Natural killer cell treated with Interleukin-12 subunit alpha and Interleukin-12 subunit beta and Interleukin-15 and Interleukin-18, amount 100 ng/mL, for 72 hours (primary cell): Measurements from ENCODE around the gene AP3S2. TPM values are rescaled to one million over a fixed set of nuclear protein-coding genes. Genes with fewer than 3 reads are reported as not detected.

Experiments
- ATAC-seq, 2 donors: fragments of 150-1000 bp; cut with Tn5 transposase in 1 of 2; sonication (Bioruptor Pico), chemical (Tn5 transposase) in 1 of 2; 2 replicates each; pipeline ENCODE4 v1.10.0; 2021
- DNase-seq: peaks from one replicate; pipeline ENCODE4 v3.0.0; 2022; ENCODE audit warnings: low spot score
- H3K27ac Mint-ChIP-seq, 2 donors: 1 replicate in 1 of 2; 2 replicates in 1 of 2; pipeline ENCODE4 v1.8.0; 2022; ENCODE audit warnings: mixed read lengths in 2 of 2, mild to moderate bottlenecking in 1 of 2, moderate library complexity in 1 of 2
- H3K27me3 Mint-ChIP-seq, 2 donors: 1 replicate in 1 of 2; 2 replicates in 1 of 2; pipeline ENCODE4 v1.8.0; 2022; ENCODE audit warnings: mixed read lengths in 2 of 2
- H3K36me3 Mint-ChIP-seq: one replicate; pipeline ENCODE4 v1.8.0; 2022; ENCODE audit warnings: mixed read lengths
- H3K4me1 Mint-ChIP-seq, 2 donors: 1 replicate in 1 of 2; 2 replicates in 1 of 2; pipeline ENCODE4 v1.8.0; 2022; ENCODE audit warnings: low read depth in 2 of 2, mixed read lengths in 2 of 2, mild to moderate bottlenecking in 1 of 2
- H3K4me3 Mint-ChIP-seq: one replicate; pipeline ENCODE4 v1.8.0; 2022; ENCODE audit warnings: mixed read lengths
- H3K9me3 Mint-ChIP-seq: 2 replicates; pipeline ENCODE4 v1.8.0; 2022; ENCODE audit warnings: mixed read lengths
- total RNA-seq, 2 donors: library from RNA; stranded (reverse); gene quantifications; one replicate each; pipeline ENCODE4 v1.2.3, GENCODE V29; 2022

AP3S2 gene
- total RNA-seq, 2 donors from 2014 or later = 29.0 to 34.4 TPM

DNA sequence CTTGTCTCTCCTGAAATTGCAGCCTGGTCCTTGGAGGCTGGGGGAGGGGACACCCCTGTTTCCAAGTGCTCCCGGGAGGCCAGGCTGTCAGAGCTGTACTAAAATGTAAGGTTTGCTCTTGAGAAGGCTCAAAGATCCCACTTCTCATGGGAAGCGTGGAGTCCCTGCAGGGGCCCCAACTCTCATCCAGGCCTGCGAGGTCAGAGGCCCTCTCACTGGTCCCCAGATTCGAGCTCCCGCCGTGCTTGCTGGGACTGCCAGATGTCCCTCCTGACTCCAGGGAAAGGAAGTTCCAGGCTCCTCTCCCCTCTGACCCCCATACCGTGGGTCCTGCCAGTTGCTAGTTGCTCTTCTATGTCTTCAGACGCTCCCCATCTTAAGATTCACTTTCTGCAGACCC is 64.6 kb downstream of the AP3S2 start:
- peaks cover 0 to 9% of the 10 kb centered on the region in 2 donors for H3K4me1 Mint-ChIP-seq
- no peaks in the 10 kb centered on the region for H3K36me3 Mint-ChIP-seq
- no peak overlapping the region for H3K27ac Mint-ChIP-seq
- H3K27me3 Mint-ChIP-seq = no peaks in the 10 kb centered on the region
- ATAC-seq = no peak
- no peaks in the 10 kb centered on the region for H3K9me3 Mint-ChIP-seq
- H3K4me3 Mint-ChIP-seq = no peak overlapping the region
- no peak for DNase-seq

DNA sequence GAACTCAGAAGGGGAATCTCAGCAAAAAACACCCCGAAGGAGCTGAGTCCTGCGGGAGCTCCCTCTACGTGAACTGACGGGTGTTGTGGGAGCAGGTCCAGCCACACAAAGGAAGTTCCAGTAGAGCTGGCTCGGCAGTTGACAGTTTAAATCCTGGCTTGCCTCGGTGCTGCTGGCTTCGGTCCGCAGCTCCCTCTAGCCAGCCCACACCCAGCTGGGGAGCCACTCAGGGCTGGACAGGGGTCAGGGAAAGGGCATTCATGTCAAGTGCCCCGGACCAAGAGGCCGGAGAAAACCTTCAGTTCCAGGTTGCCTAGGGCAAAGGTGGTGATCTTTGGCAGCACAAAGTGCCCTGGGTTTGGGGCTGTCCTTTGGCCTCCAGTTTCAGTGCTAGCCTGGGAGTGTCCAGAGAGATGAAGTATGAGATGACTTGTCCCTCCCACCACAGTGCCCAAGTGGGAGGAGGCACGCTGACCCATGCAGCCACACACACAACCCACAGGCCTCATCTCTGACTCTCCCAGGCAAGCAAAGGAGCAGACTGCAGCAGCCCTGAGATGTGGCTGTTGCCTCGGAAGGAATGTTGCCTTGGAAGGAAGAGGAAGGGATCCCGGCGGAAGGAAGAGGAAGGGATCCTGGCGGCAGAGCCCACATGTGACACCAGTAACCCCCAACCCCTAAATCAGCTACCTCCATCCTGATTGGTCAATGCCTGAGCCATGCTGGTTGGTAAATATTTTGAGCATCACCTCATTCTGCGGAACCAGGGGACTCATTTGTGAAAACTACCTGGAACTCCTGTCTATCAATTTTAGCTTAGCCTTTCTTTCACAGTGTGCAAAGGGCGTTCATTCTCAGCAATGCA is 65.3 kb downstream of the AP3S2 start:
- Mint-ChIP-seq H3K36me3 (no peaks in the 10 kb centered on the region), H3K9me3 (no peaks in the 10 kb centered on the region), H3K27ac (no peak overlapping the region), H3K27me3 (no peaks in the 10 kb centered on the region), H3K4me3 (no peak overlapping the region), H3K4me1 (peaks cover 0 to 11% of the 10 kb centered on the region in 2 donors)
- ATAC-seq = peak in 1 of 2 donors; percentile 44
- DNase-seq = no peak

DNA sequence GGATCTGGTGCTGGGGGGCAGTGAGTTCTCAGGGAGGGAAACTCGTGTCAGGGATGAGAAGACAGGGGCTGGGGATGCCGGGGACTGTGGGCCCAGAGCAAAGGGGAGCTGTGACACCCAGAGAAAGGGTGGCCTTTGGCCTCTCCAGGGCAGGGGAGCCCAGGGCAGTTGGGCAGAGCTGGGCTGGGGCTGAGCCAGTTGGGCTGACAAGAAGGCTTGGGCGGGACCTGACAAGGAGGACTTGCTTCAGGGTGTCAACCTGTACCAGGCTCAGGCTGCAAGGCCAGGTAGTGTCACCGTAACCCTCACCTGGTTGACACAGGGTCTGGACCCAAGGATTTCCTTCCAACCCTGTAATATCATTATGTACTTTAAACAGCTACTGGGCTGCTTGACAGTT is 66.0 kb downstream of the AP3S2 start:
- no peaks in the 10 kb centered on the region for H3K27me3 Mint-ChIP-seq
- no peak overlapping the region for H3K4me3 Mint-ChIP-seq
- peaks cover 0 to 11% of the 10 kb centered on the region in 2 donors for H3K4me1 Mint-ChIP-seq
- DNase-seq = no peak
- H3K27ac Mint-ChIP-seq = no peak overlapping the region
- no peaks in the 10 kb centered on the region for H3K9me3 Mint-ChIP-seq
- ATAC-seq = no peak
- no peaks in the 10 kb centered on the region for H3K36me3 Mint-ChIP-seq

DNA sequence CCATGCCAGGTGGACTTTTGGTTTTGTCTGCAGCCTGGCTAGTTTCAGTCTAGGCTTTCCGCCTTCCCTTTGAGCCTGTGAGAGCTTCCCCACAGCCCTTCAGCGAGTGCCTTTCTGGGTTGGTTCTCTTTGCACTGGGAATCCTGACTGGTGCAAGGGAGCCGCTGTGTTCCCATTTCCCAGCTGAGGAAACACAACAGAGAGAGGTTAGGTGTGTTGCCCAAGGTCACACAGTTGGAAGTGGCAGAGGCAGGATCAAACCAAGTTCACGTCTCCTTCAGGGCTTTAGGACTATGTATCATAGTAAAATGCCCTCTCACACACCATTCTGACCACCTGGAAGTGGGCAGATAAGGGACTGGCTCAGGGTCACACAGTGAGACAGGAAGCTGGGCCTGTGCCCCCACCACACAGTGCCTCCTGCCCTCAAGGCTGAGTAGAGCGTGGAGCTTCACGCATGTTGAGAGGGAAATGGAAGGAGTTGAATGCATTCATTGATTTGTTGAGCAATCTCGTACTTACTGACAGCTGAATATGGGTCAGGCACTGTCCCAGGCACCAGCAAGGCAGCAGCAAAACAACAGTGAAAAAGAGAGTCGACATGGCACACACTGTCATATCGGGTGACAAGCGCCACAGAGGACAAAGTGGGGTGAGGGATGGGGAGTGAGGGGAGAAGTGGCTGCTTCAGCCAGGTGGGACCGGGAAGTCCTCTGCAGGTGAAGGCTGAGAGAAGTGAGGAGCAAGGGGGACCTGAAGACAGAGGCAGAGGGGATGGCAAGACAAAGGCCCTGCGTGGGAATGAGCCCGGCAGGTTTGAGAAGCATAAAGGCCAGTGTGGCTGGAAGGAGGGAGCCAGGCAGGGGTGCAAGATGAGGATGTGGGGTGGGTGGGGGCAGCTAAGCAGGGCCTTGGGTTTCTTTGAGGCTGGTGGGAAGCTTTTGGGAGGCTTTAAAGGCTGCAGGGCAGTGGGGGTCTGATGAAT is 66.8 kb downstream of the AP3S2 start:
- no peak overlapping the region for H3K27ac Mint-ChIP-seq

DNA sequence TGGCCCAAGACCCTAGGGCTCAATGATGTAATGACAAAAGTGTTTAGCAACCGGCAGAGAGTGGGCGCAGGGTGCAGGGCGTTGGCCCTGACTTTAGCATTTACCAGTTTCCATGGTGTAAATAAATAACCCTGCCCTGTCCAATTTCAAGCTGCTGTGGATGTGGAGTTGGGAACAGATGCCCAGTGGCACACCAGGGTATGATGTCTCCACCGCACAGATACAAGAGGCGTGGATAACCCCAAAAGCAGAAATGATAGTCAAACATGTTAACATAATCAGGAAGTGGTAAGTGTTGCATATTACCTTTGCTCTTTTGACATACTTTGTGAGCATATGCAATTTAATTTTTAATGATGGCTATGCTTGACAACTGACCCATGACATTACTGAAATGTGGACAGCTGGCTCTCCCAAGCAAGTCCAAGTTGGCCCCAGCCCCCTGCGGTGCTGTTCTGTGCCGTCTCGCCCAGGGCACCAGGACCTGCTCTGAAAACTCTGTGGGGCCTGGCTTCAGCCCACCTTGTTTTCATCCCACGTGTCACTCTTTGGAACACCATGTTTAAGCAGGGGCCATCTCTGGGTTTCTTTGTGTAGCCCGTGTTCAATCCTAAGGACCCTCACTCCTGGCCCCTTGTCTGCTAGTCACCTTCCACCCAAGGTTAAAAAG is 68.4 kb downstream of the AP3S2 start:
- no peaks in the 10 kb centered on the region for H3K36me3 Mint-ChIP-seq
- no peak overlapping the region for H3K27ac Mint-ChIP-seq
- no peak overlapping the region for H3K4me3 Mint-ChIP-seq
- ATAC-seq = peak in 1 of 2 donors; percentile 37
- H3K9me3 Mint-ChIP-seq = no peaks in the 10 kb centered on the region
- H3K4me1 Mint-ChIP-seq = peaks cover 0 to 11% of the 10 kb centered on the region in 2 donors
- no peak for DNase-seq
- H3K27me3 Mint-ChIP-seq = peaks cover 0 to 6% of the 10 kb centered on the region in 2 donors

More for the DNA sequence above, 66.8 kb downstream of the AP3S2 start:
- DNase-seq (no peak), ATAC-seq (no peak)
- Mint-ChIP-seq H3K27me3 (no peaks in the 10 kb centered on the region), H3K9me3 (no peaks in the 10 kb centered on the region), H3K4me1 (peaks cover 0 to 11% of the 10 kb centered on the region in 2 donors), H3K4me3 (no peak overlapping the region), H3K36me3 (no peaks in the 10 kb centered on the region)

DNA sequence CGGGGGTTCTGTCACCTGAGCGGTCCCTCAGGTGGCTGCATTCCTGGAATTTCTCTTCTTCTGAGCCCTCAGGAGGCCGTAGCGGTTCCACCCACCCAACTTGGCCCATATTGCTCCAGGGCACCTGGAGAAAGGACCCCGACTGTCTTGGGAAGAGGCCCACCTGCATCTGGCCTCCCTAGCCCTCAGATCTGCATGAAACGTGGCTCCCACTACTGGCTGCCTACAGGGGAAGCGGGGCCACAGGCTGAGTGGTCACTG is 69.3 kb downstream of the AP3S2 start:
- ATAC-seq = no peak
- no peak overlapping the region for H3K27ac Mint-ChIP-seq
- H3K4me1 Mint-ChIP-seq = peaks cover 0 to 7% of the 10 kb centered on the region in 2 donors
- H3K4me3 Mint-ChIP-seq = no peak overlapping the region
- no peaks in the 10 kb centered on the region for H3K9me3 Mint-ChIP-seq
- DNase-seq = no peak
- no peaks in the 10 kb centered on the region for H3K36me3 Mint-ChIP-seq
- peaks cover 0 to 6% of the 10 kb centered on the region in 2 donors for H3K27me3 Mint-ChIP-seq

DNA sequence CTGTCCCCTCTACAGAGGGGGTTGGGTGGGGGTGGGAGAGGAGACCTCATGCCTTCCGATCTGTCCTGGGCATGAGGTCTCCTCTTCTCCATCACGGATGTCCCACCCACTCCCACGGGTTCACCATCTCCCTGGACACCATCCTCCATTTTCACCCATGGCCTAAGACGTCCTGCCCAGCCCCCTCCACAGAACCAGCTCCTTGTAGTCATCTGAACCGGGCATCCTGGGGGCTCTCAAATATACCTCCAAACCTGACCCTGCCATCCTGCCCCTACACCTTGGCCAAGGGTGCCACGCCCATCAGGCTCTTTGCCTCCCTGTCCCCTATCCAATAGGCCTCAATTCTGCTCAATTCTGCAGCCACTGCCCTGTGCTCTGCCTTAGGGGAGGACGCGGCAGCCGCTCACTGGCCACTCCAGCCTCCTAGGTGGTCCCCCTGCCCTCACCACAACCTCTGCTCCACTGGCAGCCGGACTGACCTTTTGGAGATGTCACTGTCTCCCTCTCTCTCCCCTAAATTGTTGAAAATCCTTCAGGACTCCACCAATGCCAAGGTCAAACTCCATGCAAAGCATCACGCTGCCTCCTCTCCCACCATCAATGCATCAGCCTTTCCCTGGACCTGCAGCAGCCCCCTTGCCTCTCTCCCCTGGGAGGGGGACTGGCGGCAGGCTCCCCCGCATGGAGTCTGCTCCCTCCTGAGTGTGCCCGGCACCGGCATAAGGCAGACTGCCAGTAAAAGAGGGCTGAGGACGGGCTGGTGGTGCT is 69.8 kb downstream of the AP3S2 start:
- Mint-ChIP-seq H3K27me3 (peaks cover 0 to 8% of the 10 kb centered on the region in 2 donors), H3K27ac (no peak overlapping the region), H3K9me3 (no peaks in the 10 kb centered on the region), H3K4me3 (no peak overlapping the region), H3K36me3 (no peaks in the 10 kb centered on the region), H3K4me1 (peaks cover 0 to 7% of the 10 kb centered on the region in 2 donors)
- ATAC-seq (no peak), DNase-seq (no peak)

DNA sequence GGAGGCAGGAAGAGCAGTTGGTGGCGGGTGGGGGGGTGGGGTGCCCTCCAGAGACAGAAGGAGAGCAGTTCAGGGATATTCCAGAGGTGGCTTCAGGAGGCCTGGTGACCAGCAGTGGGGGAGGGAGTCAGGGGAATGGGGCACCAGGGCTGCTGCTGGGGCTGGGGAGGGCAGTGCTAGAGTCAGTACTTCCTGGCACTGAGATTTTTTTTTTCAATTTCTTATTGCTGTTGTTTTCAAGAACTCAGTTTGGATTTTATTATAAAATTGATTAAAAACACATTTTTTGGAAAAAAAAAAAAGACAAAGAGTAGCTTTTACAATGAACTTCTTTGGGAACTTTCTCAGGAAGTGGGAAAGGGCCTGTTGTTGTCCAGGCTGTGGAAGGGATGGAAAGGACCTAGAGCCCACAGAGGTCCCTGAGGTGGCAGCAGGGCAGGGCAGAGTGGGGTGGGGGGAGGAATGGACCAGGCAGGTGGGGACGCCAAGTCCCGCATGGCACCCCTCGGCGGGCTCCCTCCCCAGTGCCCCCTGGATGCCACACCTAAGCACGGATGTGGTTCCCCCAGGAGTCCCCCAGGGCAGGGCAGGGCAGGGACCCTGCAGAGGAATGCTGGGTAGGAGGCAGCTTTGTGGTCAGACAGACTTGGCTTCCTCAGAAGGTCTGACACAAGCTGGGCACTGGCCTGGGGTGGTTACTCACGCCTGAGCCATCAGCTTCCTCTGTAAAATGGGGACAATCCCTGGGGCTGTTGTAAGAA is 70.7 kb downstream of the AP3S2 start:
- H3K27me3 Mint-ChIP-seq = peaks cover 3 to 10% of the 10 kb centered on the region in 2 donors
- H3K27ac Mint-ChIP-seq = no peak overlapping the region
- no peaks in the 10 kb centered on the region for H3K9me3 Mint-ChIP-seq
- H3K36me3 Mint-ChIP-seq = no peaks in the 10 kb centered on the region
- peaks cover 0 to 7% of the 10 kb centered on the region in 2 donors for H3K4me1 Mint-ChIP-seq
- no peak for DNase-seq
- peak; percentile 24 to 61 for ATAC-seq
- no peak overlapping the region for H3K4me3 Mint-ChIP-seq

DNA sequence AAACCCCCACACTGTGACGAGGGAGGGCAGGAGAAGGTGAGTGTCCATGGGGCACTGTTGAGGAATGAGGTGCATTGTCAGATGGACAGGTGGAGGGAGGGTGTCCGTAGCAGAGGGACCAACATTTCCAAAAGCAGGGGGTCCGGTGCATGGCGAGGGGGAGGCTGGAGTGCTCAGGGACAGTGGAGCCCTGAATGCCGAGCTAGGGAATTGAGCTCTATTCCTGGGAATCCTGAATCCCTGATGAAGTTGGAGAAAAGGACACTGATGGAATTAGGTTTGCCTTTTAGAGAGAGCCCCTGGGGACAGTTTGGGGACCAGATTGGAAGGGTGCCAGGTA is 71.2 kb downstream of the AP3S2 start:
- no peaks in the 10 kb centered on the region for H3K9me3 Mint-ChIP-seq
- DNase-seq (no peak), ATAC-seq (no peak)
- no peak overlapping the region for H3K27ac Mint-ChIP-seq
- no peak overlapping the region for H3K4me3 Mint-ChIP-seq
- peaks cover 0 to 7% of the 10 kb centered on the region in 2 donors for H3K4me1 Mint-ChIP-seq
- H3K36me3 Mint-ChIP-seq = no peaks in the 10 kb centered on the region
- peaks cover 7 to 13% of the 10 kb centered on the region in 2 donors for H3K27me3 Mint-ChIP-seq

DNA sequence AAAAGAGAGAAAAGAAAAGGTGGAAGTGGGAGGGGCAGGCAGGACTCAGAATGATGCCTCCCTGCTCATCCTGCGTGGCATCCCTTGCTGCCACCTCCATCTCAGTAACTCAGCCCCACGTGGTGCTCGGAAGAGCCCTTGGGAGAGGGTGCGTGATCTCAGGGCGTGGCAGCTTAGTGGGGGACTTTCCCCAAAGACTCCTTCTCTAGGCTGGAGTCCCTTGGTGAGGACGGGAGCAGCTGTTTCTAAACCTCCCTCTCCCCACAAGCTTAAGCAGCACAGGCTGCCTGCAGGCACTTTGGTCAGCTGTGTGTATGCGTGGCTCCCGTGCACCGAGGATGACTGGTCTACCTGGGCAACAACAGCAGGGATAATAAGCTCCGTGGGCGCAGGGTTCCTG is 71.8 kb downstream of the AP3S2 start:
- no peak for DNase-seq
- Mint-ChIP-seq H3K27ac (no peak overlapping the region), H3K27me3 (peaks cover 7 to 13% of the 10 kb centered on the region in 2 donors), H3K4me3 (no peak overlapping the region), H3K4me1 (peaks cover 0 to 5% of the 10 kb centered on the region in 2 donors), H3K9me3 (no peaks in the 10 kb centered on the region), H3K36me3 (no peaks in the 10 kb centered on the region)
- no peak for ATAC-seq

DNA sequence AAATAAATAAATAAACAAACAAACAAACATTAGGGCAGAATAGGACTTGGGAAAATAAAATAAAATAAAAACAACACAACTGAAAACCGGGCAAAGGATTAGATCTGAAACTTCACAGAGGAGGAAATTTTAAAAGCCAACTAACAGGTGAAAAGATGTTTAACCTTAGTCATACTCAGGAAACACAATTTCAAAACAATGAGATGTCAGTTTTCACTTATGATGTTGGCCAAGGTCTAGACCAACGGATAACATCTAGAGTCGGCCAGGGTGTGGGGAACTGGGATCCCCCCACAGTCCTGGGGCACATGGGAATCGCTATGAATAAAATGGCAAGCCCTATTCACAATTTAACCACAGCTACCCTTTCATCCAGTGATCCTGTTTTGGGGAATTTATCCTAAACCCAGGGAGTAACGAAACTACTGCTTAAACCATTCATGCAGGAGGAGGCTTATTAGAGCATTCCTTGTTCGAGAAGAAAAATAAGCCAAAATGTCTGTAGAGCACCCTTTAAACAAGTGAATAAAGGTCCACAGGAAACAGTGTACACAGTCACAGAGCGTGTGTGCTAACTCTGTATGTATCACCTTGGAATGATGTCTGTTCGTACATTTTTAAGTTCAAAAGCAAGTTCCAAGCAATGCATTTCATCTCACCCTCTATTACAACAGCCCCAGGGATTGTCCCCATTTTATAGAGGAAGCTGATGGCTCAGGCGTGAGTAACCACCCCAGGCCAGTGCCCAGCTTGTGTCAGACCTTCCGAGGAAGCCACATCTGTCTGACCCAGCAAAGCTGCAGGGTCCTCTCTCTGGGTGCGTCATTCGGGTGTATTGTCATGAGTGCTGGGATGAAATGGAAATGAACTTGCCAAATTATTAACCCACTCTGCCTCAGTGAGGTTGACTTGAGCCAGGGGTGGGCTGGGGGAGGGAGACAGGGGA is 72.9 kb downstream of the AP3S2 start:
- Mint-ChIP-seq H3K27me3 (peaks cover 15 to 20% of the 10 kb centered on the region in 2 donors), H3K4me1 (peaks cover 0 to 8% of the 10 kb centered on the region in 2 donors), H3K4me3 (no peak overlapping the region), H3K9me3 (no peaks in the 10 kb centered on the region), H3K27ac (no peak overlapping the region), H3K36me3 (peaks cover 5% of the 10 kb centered on the region)
- peak in 1 of 2 donors; percentile 41 for ATAC-seq
- DNase-seq = no peak

DNA sequence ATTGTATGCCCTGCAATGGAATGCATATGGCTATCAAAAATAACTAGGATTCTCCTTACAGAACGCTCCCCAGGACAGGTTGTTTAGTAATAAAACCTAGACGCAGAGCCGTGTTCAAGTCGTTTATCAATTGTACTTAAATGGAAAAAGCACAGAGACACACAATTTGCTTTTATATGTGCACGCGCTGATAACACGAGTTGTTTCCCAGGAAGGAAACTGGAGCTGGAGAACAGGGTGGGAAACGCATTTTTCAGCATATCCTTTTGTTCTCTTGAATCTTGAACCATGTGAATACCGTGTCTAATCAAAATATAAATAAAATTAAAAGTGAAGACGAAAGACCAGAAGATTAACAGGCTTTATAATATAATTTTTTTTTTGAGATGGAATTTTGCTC is 75.5 kb downstream of the AP3S2 start:
- Mint-ChIP-seq H3K4me1 (peaks cover 4 to 10% of the 10 kb centered on the region in 2 donors), H3K27ac (no peak overlapping the region), H3K9me3 (no peaks in the 10 kb centered on the region), H3K27me3 (peaks cover 26 to 29% of the 10 kb centered on the region in 2 donors), H3K36me3 (peaks cover 12% of the 10 kb centered on the region), H3K4me3 (no peak overlapping the region)
- DNase-seq = no peak
- ATAC-seq = no peak
